AG10803 (cell line): ENCODE results near the gene VSX1.

Experiments
- DNase-seq: peaks from one replicate; pipeline ENCODE4 v3.0.0; 2010; ENCODE audit warnings: low read depth
- H3K4me3 ChIP-seq: 2 replicates; pipeline ENCODE4 v1.5.1; 2011; ENCODE audit warnings: mild to moderate bottlenecking, low read length, control low read depth
- CTCF ChIP-seq: conservative IDR thresholded peaks from 2 replicates; pipeline ENCODE4 v1.5.1; 2011; ENCODE audit warnings: mild to moderate bottlenecking, low read length, control low read depth, inconsistent platforms

VSX1 gene

GRCh38 chr20:25081730-25082497, at the start of gene VSX1:
TSS of gene VSX1 (minus strand) at chr20:25082141. CDS start at chr20:25082096, 45 bp downstream.
- no peak within 1 kb of the TSS for H3K4me3 ChIP-seq
- no peak for DNase-seq
- no peak for TF ChIP-seq CTCF

DNA sequence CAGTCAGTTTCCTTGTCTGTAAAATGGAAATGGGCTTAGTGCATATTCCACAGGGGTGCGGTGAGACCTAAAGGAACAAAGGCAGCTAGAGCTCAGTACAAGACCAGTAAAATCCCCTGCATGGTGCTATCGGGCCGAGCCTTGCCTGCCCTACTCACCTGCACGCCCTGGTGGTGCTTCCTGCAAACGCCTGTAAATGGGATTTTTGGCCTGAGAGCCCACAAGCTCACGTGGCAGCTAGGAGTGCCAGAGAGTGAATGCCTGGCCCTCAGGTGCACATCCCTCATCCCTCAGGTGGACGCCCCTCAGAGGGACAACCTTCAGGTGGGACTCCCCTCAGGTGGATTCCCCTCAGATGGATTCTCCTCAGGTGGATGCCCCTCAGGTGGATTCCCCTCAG, 48.0 kb upstream of the VSX1 start:
- H3K4me3 ChIP-seq: no peak overlapping the region
- TF ChIP-seq CTCF: no peak
- DNase-seq: no peak

GRCh38 chr20:25129428-25129827, 47.5 kb upstream of the VSX1 start:
- DNase-seq: no peak
- no peak for TF ChIP-seq CTCF
- no peak overlapping the region for H3K4me3 ChIP-seq

DNA sequence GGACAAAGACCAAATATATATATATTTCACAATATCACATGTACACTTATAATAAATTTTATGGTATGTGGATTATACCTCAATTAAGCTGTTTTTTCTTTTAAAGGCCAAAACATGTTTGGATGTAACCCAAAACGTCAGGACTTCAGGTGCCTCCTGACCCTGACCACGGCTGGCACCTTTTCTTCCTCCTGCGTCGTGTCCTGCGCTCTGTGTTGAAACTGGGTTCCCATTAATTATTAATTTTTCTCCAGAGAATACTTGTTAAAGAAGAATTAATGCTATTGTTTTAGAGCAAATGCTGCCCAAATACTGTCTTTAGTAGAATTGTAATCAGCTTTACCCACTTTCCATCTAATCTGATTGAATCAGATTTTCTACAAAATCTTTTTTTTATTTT, 46.7 kb upstream of the VSX1 start:
- DNase-seq: no peak
- TF ChIP-seq CTCF: no peak
- no peak overlapping the region for H3K4me3 ChIP-seq

GRCh38 chr20:25127761-25128537, 46.0 kb upstream of the VSX1 start:
- DNase-seq: no peak
- no peak for TF ChIP-seq CTCF

GRCh38 chr20:25126204-25127029, 44.5 kb upstream of the VSX1 start:
- no peak for DNase-seq
- TF ChIP-seq CTCF: no peak
- no peak overlapping the region for H3K4me3 ChIP-seq

More at GRCh38 chr20:25127761-25128537, 46.0 kb upstream of the VSX1 start:
- no peak overlapping the region for H3K4me3 ChIP-seq
